SK-N-SH (cell line): Measurements from ENCODE around the gene MEGF8. TPM values are rescaled to one million over a fixed set of nuclear protein-coding genes. Genes with fewer than 3 reads are reported as not detected.

ENCODE experiments used
- CTCF ChIA-PET: fragments of 300-600, 350-600 bp; formaldehyde crosslinking; extraction: SDS; loops from one replicate; lab custom pipeline; 2021; lab: Yijun Ruan, JAX
- POLR2A ChIA-PET: fragments of 350-600 bp; sonication (Branson Sonifier 250); formaldehyde crosslinking; extraction: SDS; loops from one replicate; lab custom pipeline; 2020; ENCODE audit warnings: antibody characterized with exemption, inconsistent platforms; lab: Yijun Ruan, JAX
- DNase-seq: peaks from one replicate; pipeline ENCODE4 v3.0.0; 2012
- H2AFZ ChIP-seq: fragments of 200-600 bp; sonication (generic); 2 replicates; pipeline ENCODE4 v1.8.1; 2016; ENCODE audit warnings: antibody characterized with exemption, mild to moderate bottlenecking, low read depth
- H3F3A ChIP-seq: fragments of 200-600 bp; sonication (generic); replicated peaks from 2 replicates; pipeline ENCODE3; 2016; ENCODE audit warnings: antibody characterized with exemption, mild to moderate bottlenecking; ENCODE audit not compliant: insufficient read depth
- H3K27ac ChIP-seq, 2 experiments: fragments of 200-500 bp in 1 of 2; fragments of 200-600 bp in 1 of 2; sonication (Bioruptor generic) in 1 of 2; sonication (generic), shearing (Covaris generic) in 1 of 2; 2 replicates each; pipeline versions ENCODE4 v1.5.1 to v1.6.1; 2014 to 2016; ENCODE audit warnings: low read depth in 2 of 2, inconsistent platforms in 1 of 2, low read length in 1 of 2, mild to moderate bottlenecking in 1 of 2, mixed read lengths in 1 of 2
- H3K27me3 ChIP-seq: fragments of 200-600 bp; sonication (generic), shearing (Covaris generic); 2 replicates; pipeline ENCODE4 v1.6.1; 2016; ENCODE audit warnings: mixed run types; ENCODE audit not compliant: insufficient read depth
- H3K36me3 ChIP-seq, 2 experiments: fragments of 200-500 bp in 1 of 2; fragments of 200-600 bp in 1 of 2; sonication (Bioruptor generic) in 1 of 2; sonication (generic) in 1 of 2; replicated peaks in 1 of 2; 2 replicates each; pipeline versions ENCODE3 to v1.5.1; 2014 to 2016; ENCODE audit warnings: low read length in 1 of 2, mild to moderate bottlenecking in 1 of 2; ENCODE audit not compliant: insufficient read depth in 2 of 2, control insufficient read depth in 1 of 2
- H3K4me1 ChIP-seq, 2 experiments: fragments of 200-500 bp in 1 of 2; fragments of 200-600 bp in 1 of 2; sonication (Bioruptor generic) in 1 of 2; sonication (generic), shearing (Covaris generic) in 1 of 2; 2 replicates each; pipeline versions ENCODE4 v1.5.1 to v1.6.1; 2014 to 2016; ENCODE audit warnings: low read depth in 1 of 2, low read length in 1 of 2, mixed run types in 1 of 2; ENCODE audit not compliant: insufficient read depth in 2 of 2, control insufficient read depth in 1 of 2
- H3K4me2 ChIP-seq: fragments of 200-600 bp; sonication (generic), shearing (Covaris generic); 2 replicates; pipeline ENCODE4 v1.6.1; 2017; ENCODE audit warnings: mixed run types
- H3K4me3 ChIP-seq, 2 experiments: fragments of 200-500 bp in 1 of 2; fragments of 200-600 bp in 1 of 2; sonication (Bioruptor generic) in 1 of 2; sonication (generic), shearing (Covaris generic) in 1 of 2; 2 replicates each; pipeline versions ENCODE4 v1.5.1 to v1.8.1; 2014 to 2016; ENCODE audit warnings: low read depth in 2 of 2, inconsistent platforms in 1 of 2, low read length in 1 of 2, mild to moderate bottlenecking in 1 of 2, mixed read lengths in 1 of 2, moderate library complexity in 1 of 2
- H3K79me2 ChIP-seq: fragments of 200-600 bp; sonication (generic); 2 replicates; pipeline ENCODE4 v1.8.1; 2017; ENCODE audit warnings: mild to moderate bottlenecking; ENCODE audit not compliant: insufficient read depth
- H3K9ac ChIP-seq: fragments of 200-600 bp; sonication (generic); 2 replicates; pipeline ENCODE4 v1.6.1; 2017; ENCODE audit warnings: mixed run types
- H3K9me2 ChIP-seq: fragments of 200-600 bp; sonication (generic); 2 replicates; pipeline ENCODE4 v1.6.1; 2017; ENCODE audit warnings: mixed run types
- H3K9me3 ChIP-seq: fragments of 200-600 bp; sonication (generic); 2 replicates; pipeline ENCODE4 v1.6.1; 2017; ENCODE audit warnings: mixed run types, mild to moderate bottlenecking, moderate library complexity
- H4K20me1 ChIP-seq: fragments of 200-600 bp; sonication (generic); 2 replicates; pipeline ENCODE4 v1.6.1; 2017; ENCODE audit warnings: mild to moderate bottlenecking, mixed run types; ENCODE audit not compliant: insufficient read depth
- ELF1 ChIP-seq: IDR thresholded peaks from 2 replicates; pipeline ENCODE4 v1.4.0; 2012
- EP300 ChIP-seq, 2 experiments: IDR thresholded peaks; 2 replicates each; pipeline versions ENCODE4 v1.4.0 to v1.6.1; 2012; ENCODE audit warnings: borderline replicate concordance in 1 of 2, low read depth in 1 of 2, low read length in 1 of 2
- EZH2phosphoT487 ChIP-seq: fragments of 200-600 bp; sonication (generic); IDR thresholded peaks from 2 replicates; pipeline ENCODE4 v1.6.1; 2017; ENCODE audit warnings: low read depth, mixed run types, mild to moderate bottlenecking, antibody characterized with exemption, moderate library complexity, borderline replicate concordance
- FOSL2 ChIP-seq: IDR thresholded peaks from 2 replicates; pipeline ENCODE4 v1.4.0; 2012; ENCODE audit warnings: low read depth, mild to moderate bottlenecking, moderate library complexity, borderline replicate concordance
- GATA2 ChIP-seq: sonication (generic); formaldehyde crosslinking; IDR thresholded peaks from 2 replicates; pipeline ENCODE4 v1.5.0; 2020; ENCODE audit warnings: mild to moderate bottlenecking, missing genetic modification reagents
- JUND ChIP-seq: IDR thresholded peaks from 2 replicates; pipeline ENCODE4 v1.4.0; 2012
- MXI1 ChIP-seq: IDR thresholded peaks from 2 replicates; pipeline ENCODE4 v1.6.1; 2012; ENCODE audit warnings: mild to moderate bottlenecking, low read depth, low read length, improper control_type of control experiment
- NFIC ChIP-seq: IDR thresholded peaks from 2 replicates; pipeline ENCODE4 v1.4.0; 2012; ENCODE audit warnings: borderline replicate concordance
- POLR2AphosphoS5 ChIP-seq: IDR thresholded peaks from 2 replicates; pipeline ENCODE4 v1.6.1; 2012; ENCODE audit warnings: low read depth, low read length
- RCOR1 ChIP-seq: fragments of 150-350 bp; IDR thresholded peaks from 2 replicates; pipeline ENCODE4 v1.6.1; 2017; ENCODE audit warnings: antibody characterized with exemption, low read length
- RFX5 ChIP-seq: IDR thresholded peaks from 2 replicates; pipeline ENCODE4 v1.6.1; 2012; ENCODE audit warnings: mild to moderate bottlenecking, improper control_type of control experiment, low read length
- SIN3A ChIP-seq: IDR thresholded peaks from 2 replicates; pipeline ENCODE4 v1.6.1; 2012; ENCODE audit warnings: low read depth, mild to moderate bottlenecking, low read length, moderate library complexity, borderline replicate concordance
- YY1 ChIP-seq: IDR thresholded peaks from 2 replicates; pipeline ENCODE4 v1.4.0; 2012; ENCODE audit warnings: low read depth, mild to moderate bottlenecking
- WGBS: methylation state at CpG from one replicate; pipeline ENCODE4 v1.1.6; 2017; ENCODE audit warnings: low lambda C conversion rate; 5-methylcytosine and 5-hydroxymethylcytosine counted together
- polyA plus RNA-seq, 3 experiments: library from polyadenylated mRNA; depleted of rRNA; stranded (reverse); fragments of >200 nt; gene quantifications; 2 replicates each; pipeline ENCODE4 v1.2.3, GENCODE V29; 2012
- TF ChIP-seq, protein P1 (sequence below): IDR thresholded peaks from 2 replicates; pipeline ENCODE4 v1.4.0; 2012; ENCODE audit warnings: low read depth
- TF ChIP-seq, protein P2 (sequence below): fragments of 200-600 bp; sonication (generic); IDR thresholded peaks from 2 replicates; pipeline ENCODE4 v1.6.1; 2017; ENCODE audit warnings: antibody characterized with exemption, mild to moderate bottlenecking, moderate library complexity
- TF ChIP-seq, protein P3 (sequence below): IDR thresholded peaks from 2 replicates; pipeline ENCODE4 v1.4.0; 2012; ENCODE audit warnings: low read depth, borderline replicate concordance
- TF ChIP-seq, protein P4 (sequence below): IDR thresholded peaks from 2 replicates; pipeline ENCODE4 v1.6.1; 2012; ENCODE audit warnings: mild to moderate bottlenecking, low read depth, low read length, moderate library complexity

The MEGF8 gene
- polyA plus RNA-seq, 1 of the 3 experiments (the other 2 are of a cell fraction): 19.1 TPM

DNA sequence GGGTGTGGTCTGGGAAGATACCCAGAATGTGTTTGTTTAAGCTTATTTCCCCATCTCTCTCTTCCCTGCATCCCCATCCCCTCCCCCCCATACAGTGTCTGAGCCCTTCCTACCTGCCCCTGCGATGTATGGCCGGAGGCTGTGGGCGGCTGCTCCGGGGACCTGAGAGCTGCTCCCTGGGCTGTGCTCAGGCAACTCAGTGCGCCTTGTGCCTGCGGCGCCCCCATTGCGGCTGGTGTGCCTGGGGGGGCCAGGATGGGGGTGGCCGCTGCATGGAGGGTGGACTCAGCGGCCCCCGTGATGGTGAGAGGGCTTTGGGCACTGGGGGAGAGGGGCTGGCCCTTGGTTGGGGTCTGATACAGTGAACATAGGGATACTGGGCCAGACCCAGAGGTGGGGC is 42.9 kb downstream of the MEGF8 start:
- Histone ChIP-seq H3K36me3 (peaks cover 8 to 10% of the 10 kb centered on the region in 2 experiments), H3K9me2 (no peaks in the 10 kb centered on the region), H4K20me1 (no peaks in the 10 kb centered on the region), H3K27ac (no peak overlapping the region), H3K4me3 (no peak overlapping the region), H3K79me2 (no peaks in the 10 kb centered on the region), H3K9ac (no peak overlapping the region), H3K27me3 (no peaks in the 10 kb centered on the region), H3F3A (no peaks in the 10 kb centered on the region), H3K4me2 (no peak overlapping the region), H3K9me3 (no peaks in the 10 kb centered on the region), H3K4me1 (no peaks in the 10 kb centered on the region; a peak in 1 of 4 replicates), H2AFZ (no peak overlapping the region)
- no peak for DNase-seq
- POLR2A ChIA-PET: no interaction called here
- TF ChIP-seq EZH2phosphoT487 (no peak), MXI1 (no peak), FOSL2 (no peak), ELF1 (no peak), YY1 (no peak), JUND (no peak), NFIC (no peak), RFX5 (no peak), SIN3A (no peak), RCOR1 (no peak), GATA2 (CRISPR knock-in tag) (no peak), EP300 (IDR thresholded peaks at IDR 0.05; ENCODE audit: borderline replicate concordance in 1 of 2, low read depth in 1 of 2, low read length in 1 of 2) (no peak), POLR2AphosphoS5 (no peak)
- TF ChIP-seq, protein P1, sequence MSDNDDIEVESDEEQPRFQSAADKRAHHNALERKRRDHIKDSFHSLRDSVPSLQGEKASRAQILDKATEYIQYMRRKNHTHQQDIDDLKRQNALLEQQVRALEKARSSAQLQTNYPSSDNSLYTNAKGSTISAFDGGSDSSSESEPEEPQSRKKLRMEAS: no peak
- TF ChIP-seq, protein P2, sequence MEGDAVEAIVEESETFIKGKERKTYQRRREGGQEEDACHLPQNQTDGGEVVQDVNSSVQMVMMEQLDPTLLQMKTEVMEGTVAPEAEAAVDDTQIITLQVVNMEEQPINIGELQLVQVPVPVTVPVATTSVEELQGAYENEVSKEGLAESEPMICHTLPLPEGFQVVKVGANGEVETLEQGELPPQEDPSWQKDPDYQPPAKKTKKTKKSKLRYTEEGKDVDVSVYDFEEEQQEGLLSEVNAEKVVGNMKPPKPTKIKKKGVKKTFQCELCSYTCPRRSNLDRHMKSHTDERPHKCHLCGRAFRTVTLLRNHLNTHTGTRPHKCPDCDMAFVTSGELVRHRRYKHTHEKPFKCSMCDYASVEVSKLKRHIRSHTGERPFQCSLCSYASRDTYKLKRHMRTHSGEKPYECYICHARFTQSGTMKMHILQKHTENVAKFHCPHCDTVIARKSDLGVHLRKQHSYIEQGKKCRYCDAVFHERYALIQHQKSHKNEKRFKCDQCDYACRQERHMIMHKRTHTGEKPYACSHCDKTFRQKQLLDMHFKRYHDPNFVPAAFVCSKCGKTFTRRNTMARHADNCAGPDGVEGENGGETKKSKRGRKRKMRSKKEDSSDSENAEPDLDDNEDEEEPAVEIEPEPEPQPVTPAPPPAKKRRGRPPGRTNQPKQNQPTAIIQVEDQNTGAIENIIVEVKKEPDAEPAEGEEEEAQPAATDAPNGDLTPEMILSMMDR: no peak
- TF ChIP-seq, protein P3, sequence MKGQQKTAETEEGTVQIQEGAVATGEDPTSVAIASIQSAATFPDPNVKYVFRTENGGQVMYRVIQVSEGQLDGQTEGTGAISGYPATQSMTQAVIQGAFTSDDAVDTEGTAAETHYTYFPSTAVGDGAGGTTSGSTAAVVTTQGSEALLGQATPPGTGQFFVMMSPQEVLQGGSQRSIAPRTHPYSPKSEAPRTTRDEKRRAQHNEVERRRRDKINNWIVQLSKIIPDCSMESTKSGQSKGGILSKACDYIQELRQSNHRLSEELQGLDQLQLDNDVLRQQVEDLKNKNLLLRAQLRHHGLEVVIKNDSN: no peak
- TF ChIP-seq, protein P4, sequence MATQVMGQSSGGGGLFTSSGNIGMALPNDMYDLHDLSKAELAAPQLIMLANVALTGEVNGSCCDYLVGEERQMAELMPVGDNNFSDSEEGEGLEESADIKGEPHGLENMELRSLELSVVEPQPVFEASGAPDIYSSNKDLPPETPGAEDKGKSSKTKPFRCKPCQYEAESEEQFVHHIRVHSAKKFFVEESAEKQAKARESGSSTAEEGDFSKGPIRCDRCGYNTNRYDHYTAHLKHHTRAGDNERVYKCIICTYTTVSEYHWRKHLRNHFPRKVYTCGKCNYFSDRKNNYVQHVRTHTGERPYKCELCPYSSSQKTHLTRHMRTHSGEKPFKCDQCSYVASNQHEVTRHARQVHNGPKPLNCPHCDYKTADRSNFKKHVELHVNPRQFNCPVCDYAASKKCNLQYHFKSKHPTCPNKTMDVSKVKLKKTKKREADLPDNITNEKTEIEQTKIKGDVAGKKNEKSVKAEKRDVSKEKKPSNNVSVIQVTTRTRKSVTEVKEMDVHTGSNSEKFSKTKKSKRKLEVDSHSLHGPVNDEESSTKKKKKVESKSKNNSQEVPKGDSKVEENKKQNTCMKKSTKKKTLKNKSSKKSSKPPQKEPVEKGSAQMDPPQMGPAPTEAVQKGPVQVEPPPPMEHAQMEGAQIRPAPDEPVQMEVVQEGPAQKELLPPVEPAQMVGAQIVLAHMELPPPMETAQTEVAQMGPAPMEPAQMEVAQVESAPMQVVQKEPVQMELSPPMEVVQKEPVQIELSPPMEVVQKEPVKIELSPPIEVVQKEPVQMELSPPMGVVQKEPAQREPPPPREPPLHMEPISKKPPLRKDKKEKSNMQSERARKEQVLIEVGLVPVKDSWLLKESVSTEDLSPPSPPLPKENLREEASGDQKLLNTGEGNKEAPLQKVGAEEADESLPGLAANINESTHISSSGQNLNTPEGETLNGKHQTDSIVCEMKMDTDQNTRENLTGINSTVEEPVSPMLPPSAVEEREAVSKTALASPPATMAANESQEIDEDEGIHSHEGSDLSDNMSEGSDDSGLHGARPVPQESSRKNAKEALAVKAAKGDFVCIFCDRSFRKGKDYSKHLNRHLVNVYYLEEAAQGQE: no peak
- CTCF ChIA-PET: no interaction called here
- 94% methylated on average over 11 of the region's 11 CpGs for WGBS
